HepG2 (cell line): ENCODE measurements around the gene MRM2. TPM values are rescaled to one million over a fixed set of nuclear protein-coding genes. Genes with fewer than 3 reads are reported as not detected.

ENCODE experiments used
- ATAC-seq: fragments of 200-7000 bp; cut with Tn5 transposase; 3 replicates; pipeline ENCODE4 v1.9.1; 2020; ENCODE audit warnings: mild to moderate bottlenecking, moderate library complexity
- BruUV-seq: library from RNA; stranded (reverse); fragments of 400-500 nt; replicated peaks from 2 replicates; lab custom pipeline; 2021; lab: Mats Ljungman, UMichigan
- CTCF ChIA-PET: fragments of 300-600 bp; formaldehyde crosslinking; extraction: SDS; loops from one replicate; lab custom pipeline; 2021; ENCODE audit warnings: low total read pairs, inconsistent platforms, low intra/inter-chr PET ratio; lab: Yijun Ruan, JAX
- POLR2A ChIA-PET: fragments of 350-600 bp; sonication (Branson Sonifier 250); formaldehyde crosslinking; loops from one replicate; lab custom pipeline; 2020; ENCODE audit warnings: antibody characterized with exemption, inconsistent platforms; lab: Yijun Ruan, JAX
- DNase-seq: peaks from one replicate; pipeline ENCODE4 v3.0.0-alpha.2; 2015; ENCODE audit warnings: low spot score
- FAIRE-seq: peaks from 3 replicates; lab custom pipeline; 2011; peaks lifted over from hg19 to GRCh38; lab: Jason Lieb, UNC
- H2AFZ ChIP-seq: one replicate; pipeline ENCODE4 v1.6.1; 2011; ENCODE audit warnings: low read length, inconsistent platforms
- H3K27ac ChIP-seq: fragments of 300-600 bp; 3 replicates; pipeline ENCODE4 v1.8.0; 2011; ENCODE audit warnings: mixed run types, mild to moderate bottlenecking, mixed read lengths, low read length, inconsistent platforms; ENCODE audit not compliant: insufficient read depth; ENCODE audit errors: extremely low read length
- H3K27me3 ChIP-seq, 2 experiments: fragments of 200-600 bp in 1 of 2; 2 replicates in 1 of 2; 3 replicates in 1 of 2; pipeline versions ENCODE4 v1.6.0 to v1.8.0; 2011; ENCODE audit warnings: low read length in 2 of 2, mild to moderate bottlenecking in 2 of 2, moderate library complexity in 2 of 2, inconsistent platforms in 1 of 2; ENCODE audit not compliant: insufficient read depth in 2 of 2, control insufficient read depth in 1 of 2
- H3K36me3 ChIP-seq, 2 experiments: fragments of 200-600 bp in 1 of 2; replicated peaks in 1 of 2; 2 replicates in 1 of 2; 3 replicates in 1 of 2; pipeline versions ENCODE4 v1.5.1 to v1.8.0; 2011; ENCODE audit warnings: low read length in 2 of 2, inconsistent platforms in 1 of 2; ENCODE audit not compliant: insufficient read depth in 2 of 2, control insufficient read depth in 1 of 2
- H3K4me1 ChIP-seq: 2 replicates; pipeline ENCODE4 v1.5.1; 2012; ENCODE audit warnings: low read length, inconsistent platforms; ENCODE audit not compliant: insufficient read depth
- H3K4me2 ChIP-seq: 2 replicates; pipeline ENCODE4 v1.6.0; 2011; ENCODE audit warnings: low read depth, low read length, inconsistent platforms
- H3K4me3 ChIP-seq, 3 experiments: fragments of 200-600 bp in 1 of 3; sonication (generic), shearing (Covaris generic) in 1 of 3; replicated peaks in 1 of 3; 2 replicates each; pipeline ENCODE4 v1.5.1; 2011 to 2016; ENCODE audit warnings: low read length in 3 of 3, inconsistent platforms in 2 of 3, low read depth in 2 of 3, mild to moderate bottlenecking in 2 of 3, control low read depth in 1 of 3, mixed read lengths in 1 of 3; ENCODE audit not compliant: insufficient read depth in 1 of 3
- H3K79me2 ChIP-seq: one replicate; pipeline ENCODE4 v1.6.1; 2011; ENCODE audit warnings: low read length, inconsistent platforms; ENCODE audit not compliant: insufficient read depth
- H3K9ac ChIP-seq: 2 replicates; pipeline ENCODE4 v1.6.0; 2011; ENCODE audit warnings: mild to moderate bottlenecking, low read depth, low read length, inconsistent platforms; ENCODE audit not compliant: insufficient read depth
- H3K9me3 ChIP-seq: 2 replicates; pipeline ENCODE4 v1.5.1; 2012; ENCODE audit warnings: mild to moderate bottlenecking, low read length
- H4K20me1 ChIP-seq: 2 replicates; pipeline ENCODE4 v1.6.0; 2011; ENCODE audit warnings: inconsistent platforms, mild to moderate bottlenecking, low read length, moderate library complexity; ENCODE audit not compliant: insufficient read depth
- AGO2 ChIP-seq: fragments of 200-400 bp; formaldehyde crosslinking; optimal IDR thresholded peaks from 2 replicates; pipeline ENCODE3; 2017; ENCODE audit warnings: mild to moderate bottlenecking, low read depth, low read length, moderate library complexity
- GTF2F1 ChIP-seq: fragments of 150-350 bp; IDR thresholded peaks from 2 replicates; pipeline ENCODE4 v1.6.1; 2014; ENCODE audit warnings: low read length
- KDM3A ChIP-seq: IDR thresholded peaks from 2 replicates; pipeline ENCODE4 v1.6.1; 2018; ENCODE audit warnings: low read depth, missing compliant biosample characterization
- KDM5A ChIP-seq: fragments of 200-600 bp; sonication (generic); IDR thresholded peaks from 2 replicates; pipeline ENCODE4 v1.7.0; 2018; ENCODE audit warnings: antibody characterized with exemption, mild to moderate bottlenecking, low read length, borderline replicate concordance
- MAFF ChIP-seq: IDR thresholded peaks from 2 replicates; pipeline ENCODE4 v1.6.1; 2011; ENCODE audit warnings: low read depth, low read length, improper control_type of control experiment
- MAFK ChIP-seq, 2 experiments: IDR thresholded peaks in 1 of 2; conservative IDR thresholded peaks in 1 of 2; 2 replicates each; pipeline ENCODE4 v1.6.1; 2011; ENCODE audit warnings: improper control_type of control experiment in 2 of 2, low read length in 2 of 2
- SP2 ChIP-seq: sonication (generic); formaldehyde crosslinking; IDR thresholded peaks from 2 replicates; pipeline ENCODE4 v1.5.1; 2020; ENCODE audit warnings: mild to moderate bottlenecking, missing genetic modification reagents
- THAP8 ChIP-seq: sonication (generic); formaldehyde crosslinking; IDR thresholded peaks from 2 replicates; pipeline ENCODE4 v1.5.1; 2020; ENCODE audit warnings: missing genetic modification reagents, mild to moderate bottlenecking, borderline replicate concordance
- ZGPAT ChIP-seq: IDR thresholded peaks from 2 replicates; pipeline ENCODE4 v1.6.1; 2016; ENCODE audit warnings: mild to moderate bottlenecking
- ZNF142 ChIP-seq: sonication (generic); formaldehyde crosslinking; IDR thresholded peaks from 2 replicates; pipeline ENCODE4 v1.4.0; 2020; ENCODE audit warnings: missing genetic modification reagents
- ZNF256 ChIP-seq: sonication (generic); formaldehyde crosslinking; conservative IDR thresholded peaks from 2 replicates; pipeline ENCODE4 v1.4.0; 2020; ENCODE audit warnings: missing genetic modification reagents
- ZNF337 ChIP-seq: sonication (generic); formaldehyde crosslinking; IDR thresholded peaks from 2 replicates; pipeline ENCODE4 v1.5.1; 2020; ENCODE audit warnings: missing genetic modification reagents, low read depth, mild to moderate bottlenecking, borderline replicate concordance
- ZNF503 ChIP-seq: sonication (generic); formaldehyde crosslinking; IDR thresholded peaks from 2 replicates; pipeline ENCODE4 v1.4.0; 2020; ENCODE audit warnings: missing genetic modification reagents
- ZNF616 ChIP-seq: sonication (generic); formaldehyde crosslinking; IDR thresholded peaks from 2 replicates; pipeline ENCODE4 v1.5.0; 2020; ENCODE audit warnings: low read depth, mild to moderate bottlenecking, missing genetic modification reagents
- WGBS: methylation state at CpG from one replicate; pipeline ENCODE4 v1.1.6; 2017; ENCODE audit warnings: low lambda C conversion rate; 5-methylcytosine and 5-hydroxymethylcytosine counted together
- in situ Hi-C: cut with HindIII; loops from 2 replicates; pipeline ENCODE4 v1.10.0; 2017; ENCODE audit warnings: low pct_unique_long_range_greater_than_20kb; ENCODE audit not compliant: extremely low pct_ligation_motif_present
- intact Hi-C: fragments of 100-400 bp; cut with micrococcal nuclease; formaldehyde crosslinking; loops from one replicate; pipeline ENCODE4 v1.10.0; 2022; ENCODE audit not compliant: unreplicated experiment
- polyA plus RNA-seq, 8 experiments: library from polyadenylated mRNA; depleted of rRNA in 3 of 8; stranded (reverse) in 7 of 8; unstranded in 1 of 8; fragments of >200 nt; fragmentation: Illumina TruSeq in 4 of 8; extraction: Trizol in 4 of 8; gene quantifications; 2 replicates each; pipeline versions ENCODE4 v1.2.1 to v1.2.3, GENCODE V29; 2011 to 2016; ENCODE audit warnings: low read depth in 4 of 8, missing spikeins in 1 of 8, mixed read lengths in 1 of 8; ENCODE audit not compliant: insufficient read depth in 1 of 8
- total RNA-seq, 5 experiments: library from RNA; depleted of rRNA; stranded (reverse); fragments of >200 nt; fragmentation: Illumina TruSeq; extraction: Trizol; gene quantifications; 2 replicates each; pipeline ENCODE4 v1.2.3, GENCODE V29; 2016; ENCODE audit warnings: low read depth in 1 of 5

The MRM2 gene
- total and polyA plus RNA-seq, 2 of the 13 experiments (the other 11 are each of a cell fraction or from before 2014, with no cell fraction given): 13.2 to 34.2 TPM

GRCh38 chr7:2287745-2288144 lies 45.7 kb upstream of the MRM2 start (continued):
- TF ChIP-seq SP2 (CRISPR knock-in tag): no peak

- no peak for FAIRE-seq
- Histone ChIP-seq H3K79me2 (peaks cover 18% of the 10 kb centered on the region), H3K4me1 (peaks cover 42% of the 10 kb centered on the region), H3K9ac (no peak overlapping the region), H3K9me3 (no peaks in the 10 kb centered on the region), H3K4me3 (no peak overlapping the region), H3K36me3 (0 out of 5 replicates have a peak, but pooled peaks cover 1 to 2% of the 10 kb centered on the region in 2 experiments), H2AFZ (no peak overlapping the region), H3K27ac (no peak overlapping the region), H3K27me3 (no peaks in the 10 kb centered on the region), H4K20me1 (no peaks in the 10 kb centered on the region), H3K4me2 (no peak overlapping the region)
- intact Hi-C loops (no loop called here), in situ Hi-C loops (no loop called here)
- ChIA-PET POLR2A (no interaction called here), CTCF (no interaction called here)
- DNase-seq: no peak
- 94% methylated on average over 17 of the region's 20 CpGs for WGBS
- no TSS peak for BruUV-seq
- peak; percentile 44; the same call in 2 of the 3 replicates for ATAC-seq
- TF ChIP-seq ZGPAT (no peak), ZNF256 (no peak), ZNF503 (CRISPR knock-in tag) (no peak), MAFK (conservative IDR thresholded peaks at IDR 0.05 in 1 of 2, IDR thresholded peaks at IDR 0.05 in 1 of 2; ENCODE audit: low read length in 2 of 2) (peak; percentile 92 to 96), MAFF (peak; percentile 88), KDM5A (no peak), ZNF337 (CRISPR knock-in tag) (no peak), THAP8 (CRISPR knock-in tag) (no peak), GTF2F1 (no peak), ZNF142 (CRISPR knock-in tag) (no peak), AGO2 (peak; percentile 37), ZNF616 (CRISPR knock-in tag) (no peak), KDM3A (no peak)
Observed at GRCh38 chr7:2283074-2283473, 41.1 kb upstream of the MRM2 start.
